Left ventricle myocardium inferior (tissue), 1 donor: ENCODE results near the gene POU3F1. TPM values are rescaled to one million over a fixed set of nuclear protein-coding genes. Genes with fewer than 3 reads are reported as not detected.
A peak's percentile ranks its signal among the peaks of the same experiment; 100 is the strongest.
"Not testable (repeated sequence)": the region's sequence is repeated elsewhere in the genome, so short reads cannot be mapped to it uniquely, and the experiment has no call there.

Source experiments
- DNase-seq: peaks from one replicate; pipeline ENCODE4 v3.0.0-alpha.2; 2020
- H3K27ac ChIP-seq: fragments of 200-600 bp; replicated peaks from 2 replicates; pipeline ENCODE4 v1.8.0; 2021
- H3K27me3 ChIP-seq: fragments of 200-600 bp; 2 replicates; pipeline ENCODE4 v1.8.0; 2021; ENCODE audit warnings: low read depth
- H3K36me3 ChIP-seq: fragments of 200-600 bp; 2 replicates; pipeline ENCODE4 v1.8.0; 2021
- H3K4me1 ChIP-seq: fragments of 200-600 bp; 2 replicates; pipeline ENCODE4 v1.8.0; 2021
- H3K4me3 ChIP-seq: fragments of 200-600 bp; 2 replicates; pipeline ENCODE4 v1.8.0; 2021; ENCODE audit warnings: mild to moderate bottlenecking, moderate library complexity
- H3K9me3 ChIP-seq: fragments of 200-600 bp; replicated peaks from 2 replicates; pipeline ENCODE4 v1.8.0; 2021
- intact Hi-C: fragments of 100-400 bp; cut with micrococcal nuclease; formaldehyde crosslinking; loops from one replicate; pipeline ENCODE4 v1.11.0; 2022
- total RNA-seq: library from RNA; stranded (reverse); fragmentation: NEBNext Ultra II Directional; extraction: Animal tissue kit (Norgen Biotek cat#: 25700); gene quantifications from one replicate; pipeline ENCODE4 v1.2.1, GENCODE V29; 2021
- TF ChIP-seq, protein P1 (sequence below): fragments of 200-600 bp; IDR thresholded peaks from 2 replicates; pipeline ENCODE4 v1.8.0; 2021; ENCODE audit warnings: antibody characterized with exemption, mild to moderate bottlenecking, borderline replicate concordance
- donor health status: DM: no; HTN: yes; CAD: no; lungs with severe emphysema.

POU3F1 gene
- total RNA-seq, 1 donor from 2014 or later, result 0.11 TPM

DNA sequence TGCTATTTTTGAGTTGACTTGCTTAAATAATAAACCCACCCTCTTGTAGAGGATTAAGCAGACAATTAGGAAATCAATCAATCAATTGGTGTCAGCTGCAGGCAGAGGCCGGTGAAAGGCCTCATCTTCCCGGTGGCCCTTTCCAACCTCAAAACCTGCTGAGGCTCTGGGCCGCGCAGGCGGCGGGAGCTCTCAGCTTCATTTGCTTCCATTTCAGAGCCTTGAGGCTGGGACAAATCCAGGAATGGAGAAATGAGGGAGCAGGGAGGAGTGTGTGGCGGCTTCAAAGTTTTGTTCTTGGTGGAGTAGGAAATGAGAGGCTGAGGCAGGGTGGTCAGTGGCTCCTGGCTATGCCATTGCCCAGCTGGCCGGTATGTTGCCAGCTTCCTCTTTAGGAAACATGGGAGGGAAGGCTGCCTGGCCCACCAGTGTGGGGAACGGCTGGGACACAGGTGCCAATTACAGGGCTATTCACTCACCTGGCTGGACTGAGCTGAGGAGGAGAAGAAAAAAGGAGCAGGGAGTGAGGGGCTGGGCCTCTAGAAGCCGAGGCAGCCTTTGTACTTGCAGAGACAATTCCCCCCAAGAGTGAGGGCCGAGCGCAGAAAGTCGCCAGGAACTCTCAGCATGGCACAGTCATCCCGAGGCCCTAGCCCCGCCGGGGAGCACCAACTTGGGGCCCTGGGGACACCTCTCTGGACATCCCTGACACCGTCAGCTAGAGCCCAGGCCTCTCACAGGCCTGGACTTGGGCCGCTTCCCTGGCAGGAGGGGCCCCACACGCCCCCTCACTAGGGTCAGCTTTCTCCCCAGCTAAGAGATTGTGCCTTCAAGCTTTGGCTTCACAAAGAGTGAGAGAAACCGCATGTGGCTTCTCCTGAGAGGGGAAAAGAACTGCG lies 4.4 kb downstream of the POU3F1 start:
- no peak overlapping the region for H3K27ac ChIP-seq
- no peaks in the 10 kb centered on the region for H3K9me3 ChIP-seq
- intact Hi-C loops, result no loop called here
- no peak for DNase-seq
- no peak overlapping the region for H3K4me3 ChIP-seq
- TF ChIP-seq, protein P1, sequence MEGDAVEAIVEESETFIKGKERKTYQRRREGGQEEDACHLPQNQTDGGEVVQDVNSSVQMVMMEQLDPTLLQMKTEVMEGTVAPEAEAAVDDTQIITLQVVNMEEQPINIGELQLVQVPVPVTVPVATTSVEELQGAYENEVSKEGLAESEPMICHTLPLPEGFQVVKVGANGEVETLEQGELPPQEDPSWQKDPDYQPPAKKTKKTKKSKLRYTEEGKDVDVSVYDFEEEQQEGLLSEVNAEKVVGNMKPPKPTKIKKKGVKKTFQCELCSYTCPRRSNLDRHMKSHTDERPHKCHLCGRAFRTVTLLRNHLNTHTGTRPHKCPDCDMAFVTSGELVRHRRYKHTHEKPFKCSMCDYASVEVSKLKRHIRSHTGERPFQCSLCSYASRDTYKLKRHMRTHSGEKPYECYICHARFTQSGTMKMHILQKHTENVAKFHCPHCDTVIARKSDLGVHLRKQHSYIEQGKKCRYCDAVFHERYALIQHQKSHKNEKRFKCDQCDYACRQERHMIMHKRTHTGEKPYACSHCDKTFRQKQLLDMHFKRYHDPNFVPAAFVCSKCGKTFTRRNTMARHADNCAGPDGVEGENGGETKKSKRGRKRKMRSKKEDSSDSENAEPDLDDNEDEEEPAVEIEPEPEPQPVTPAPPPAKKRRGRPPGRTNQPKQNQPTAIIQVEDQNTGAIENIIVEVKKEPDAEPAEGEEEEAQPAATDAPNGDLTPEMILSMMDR, result no peak
- H3K36me3 ChIP-seq, result no peaks in the 10 kb centered on the region
- H3K4me1 ChIP-seq, result peaks cover 23% of the 10 kb centered on the region
- peaks cover 87% of the 10 kb centered on the region for H3K27me3 ChIP-seq

DNA sequence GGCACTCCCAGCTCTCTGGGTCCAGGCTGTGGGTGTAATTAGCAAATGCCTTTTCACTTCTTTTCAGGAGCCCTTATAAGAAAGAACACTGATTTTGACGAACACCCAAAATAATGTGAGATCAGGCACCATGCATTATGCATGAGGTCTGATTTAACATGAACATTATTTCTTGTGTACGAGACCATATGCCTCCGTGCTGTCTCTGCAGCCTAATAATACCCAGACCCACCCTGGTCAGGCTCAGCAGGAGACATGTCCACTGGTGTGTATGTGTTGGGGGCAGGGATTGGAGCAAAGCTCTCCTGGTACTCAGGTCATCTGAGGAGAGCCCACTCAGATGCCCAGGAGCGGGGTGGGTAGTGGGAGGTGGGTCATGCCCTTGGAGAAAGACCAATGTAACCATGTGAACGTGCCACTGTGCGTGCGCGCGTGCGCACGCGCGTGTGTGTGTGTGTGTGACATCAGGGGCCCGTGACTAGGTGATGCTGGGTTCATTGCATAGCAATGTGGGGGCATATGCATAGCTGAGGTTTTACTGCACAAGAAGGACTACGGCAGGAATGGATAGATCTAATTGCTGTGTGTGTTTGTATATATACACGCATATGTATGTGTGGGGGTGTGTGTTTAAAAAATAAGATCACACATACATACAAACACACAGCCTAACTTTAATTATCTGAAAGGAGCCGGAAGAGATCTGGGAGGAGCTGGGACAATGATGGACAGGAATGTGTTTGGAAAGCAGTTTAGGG lies 7.1 kb downstream of the POU3F1 start:
- Histone ChIP-seq H3K27ac (no peak overlapping the region), H3K36me3 (no peaks in the 10 kb centered on the region), H3K27me3 (peaks cover 73% of the 10 kb centered on the region), H3K4me3 (no peak overlapping the region), H3K4me1 (peaks cover 6% of the 10 kb centered on the region), H3K9me3 (no peaks in the 10 kb centered on the region)
- TF ChIP-seq, protein P1, result no peak
- no peak for DNase-seq
- intact Hi-C loops, result no loop called here

DNA sequence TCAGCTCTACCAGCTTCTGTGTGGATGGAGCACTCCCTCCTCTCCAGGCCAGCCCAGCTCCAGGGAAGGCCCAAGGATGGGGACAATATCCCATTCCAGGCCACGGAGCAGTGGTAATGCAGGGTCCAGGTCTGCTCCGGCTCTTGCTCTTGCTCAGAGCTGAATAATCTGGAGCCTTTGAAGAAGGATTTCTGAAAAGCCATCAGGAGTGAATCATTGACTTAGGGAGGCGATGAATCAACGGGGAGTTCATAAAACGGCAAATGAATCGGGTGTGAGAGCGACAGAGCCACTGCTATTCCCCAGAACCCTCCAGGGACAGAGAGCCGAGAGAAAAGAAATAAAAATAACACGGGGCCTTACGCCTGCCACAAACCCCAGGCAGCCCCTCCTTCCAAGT lies 7.7 kb downstream of the POU3F1 start:
- no peak overlapping the region for H3K4me3 ChIP-seq
- no peaks in the 10 kb centered on the region for H3K36me3 ChIP-seq
- intact Hi-C loops, result no loop called here
- H3K4me1 ChIP-seq, result no peaks in the 10 kb centered on the region
- TF ChIP-seq, protein P1, result no peak
- H3K9me3 ChIP-seq, result no peaks in the 10 kb centered on the region
- H3K27me3 ChIP-seq, result peaks cover 66% of the 10 kb centered on the region
- no peak overlapping the region for H3K27ac ChIP-seq
- no peak for DNase-seq

DNA sequence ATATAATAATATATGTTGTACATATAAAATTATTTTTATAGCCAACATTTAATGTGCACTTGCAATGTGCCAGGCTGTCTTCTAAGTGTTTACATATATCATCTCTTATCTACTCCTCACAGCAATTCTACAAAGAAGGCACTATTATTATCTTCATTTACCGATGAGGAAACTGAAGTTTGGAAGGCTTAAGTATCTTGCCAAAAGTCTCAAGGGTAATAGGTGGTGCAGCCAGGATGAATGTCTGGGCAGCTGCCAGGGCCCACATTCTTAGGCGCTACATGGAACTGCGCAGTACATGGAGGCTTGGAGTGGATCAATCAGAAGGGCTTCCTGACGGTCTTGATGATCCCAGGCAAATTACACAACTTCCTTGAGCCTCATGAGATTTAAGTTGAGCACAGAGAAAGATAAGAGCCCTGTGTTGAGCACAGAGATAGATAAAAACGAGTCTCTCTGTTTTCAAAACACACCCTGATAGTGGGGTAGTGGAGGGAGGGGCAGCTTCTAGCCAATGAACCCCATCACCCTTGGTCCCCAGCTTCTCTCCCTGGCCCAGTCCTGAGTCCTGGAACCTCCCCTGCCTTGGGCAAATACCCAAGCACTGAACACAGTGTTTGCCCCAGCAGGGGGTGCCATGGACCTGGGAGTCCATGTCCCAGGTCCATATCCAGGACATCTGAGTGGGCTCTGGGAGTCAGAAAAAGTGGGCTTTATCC lies 9.2 kb downstream of the POU3F1 start:
- no peaks in the 10 kb centered on the region for H3K36me3 ChIP-seq
- H3K4me3 ChIP-seq, result no peak overlapping the region
- DNase-seq, result no peak
- no peaks in the 10 kb centered on the region for H3K4me1 ChIP-seq
- no peaks in the 10 kb centered on the region for H3K9me3 ChIP-seq
- TF ChIP-seq, protein P1, result peak; percentile 21
- H3K27ac ChIP-seq, result no peak overlapping the region
- intact Hi-C loops, result no loop called here
- H3K27me3 ChIP-seq, result peaks cover 52% of the 10 kb centered on the region

DNA sequence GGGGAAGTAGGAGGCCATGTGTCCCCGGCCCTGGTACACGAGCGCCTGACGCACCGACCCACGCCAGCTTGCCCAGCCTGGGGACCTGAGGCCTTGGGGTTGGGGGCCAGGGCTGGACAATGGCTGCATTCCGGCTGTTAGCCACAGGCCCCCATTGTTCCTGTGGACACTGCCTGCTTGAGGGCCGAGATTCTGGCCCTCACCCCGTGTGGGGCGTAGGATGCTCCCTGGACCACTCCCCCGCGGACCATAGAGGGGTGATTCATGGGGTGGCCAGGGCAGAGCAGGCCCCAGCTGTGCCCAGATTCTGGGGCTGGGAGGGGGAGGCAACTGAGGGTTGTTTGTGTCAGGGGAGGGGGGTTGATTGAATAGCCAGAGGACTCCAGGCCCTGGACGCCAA lies 11.7 kb downstream of the POU3F1 start:
- H3K9me3 ChIP-seq, result no peaks in the 10 kb centered on the region
- TF ChIP-seq, protein P1, result no peak
- H3K27ac ChIP-seq, result no peak overlapping the region
- no peak overlapping the region for H3K4me3 ChIP-seq
- no peaks in the 10 kb centered on the region for H3K36me3 ChIP-seq
- intact Hi-C loops, result no loop called here
- DNase-seq, result no peak
- H3K27me3 ChIP-seq, result peaks cover 27% of the 10 kb centered on the region
- peaks cover 17% of the 10 kb centered on the region for H3K4me1 ChIP-seq

DNA sequence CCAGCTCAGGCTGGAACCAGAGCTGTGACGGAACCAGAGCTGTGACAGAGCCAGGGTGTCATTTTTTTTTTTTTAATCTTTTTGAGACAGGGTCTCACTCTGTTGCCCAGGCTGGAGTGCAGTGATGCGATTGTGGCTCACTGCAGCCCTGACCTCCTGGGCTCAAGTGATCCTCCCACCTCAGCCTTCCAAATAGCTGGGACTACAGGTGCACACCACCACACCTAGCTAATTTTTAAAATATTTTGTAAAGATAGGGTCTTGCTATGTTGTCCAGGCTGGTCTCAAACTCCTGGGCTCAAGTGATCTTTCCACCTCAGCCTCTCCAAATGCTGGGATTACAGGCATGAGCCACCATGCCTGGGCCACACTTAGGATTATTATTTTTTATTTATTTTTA lies 13.6 kb downstream of the POU3F1 start:
- intact Hi-C loops, H3K4me3 ChIP-seq: not testable (repeated sequence)

More for the DNA sequence above, 13.6 kb downstream of the POU3F1 start:
- H3K27me3 ChIP-seq, H3K36me3 ChIP-seq, DNase-seq, H3K27ac ChIP-seq, H3K9me3 ChIP-seq: not testable (repeated sequence)
- peaks cover 34% of the 10 kb centered on the region for H3K4me1 ChIP-seq
